HUES64 (cell line): ENCODE measurements around the gene ADPRH.
"Not testable (repeated sequence)": the region's sequence is repeated elsewhere in the genome, so short reads cannot be mapped to it uniquely, and the experiment has no call there.

Experiments used
- H3K27ac ChIP-seq: 2 replicates; pipeline ENCODE4 v1.7.0; 2013; ENCODE audit warnings: low read depth, low read length, inconsistent platforms
- H3K27me3 ChIP-seq: 2 replicates; pipeline ENCODE4 v1.6.1; 2013; ENCODE audit warnings: mild to moderate bottlenecking, low read length; ENCODE audit not compliant: insufficient read depth
- H3K36me3 ChIP-seq: 2 replicates; pipeline ENCODE4 v1.6.1; 2013; ENCODE audit warnings: mild to moderate bottlenecking, low read length; ENCODE audit not compliant: insufficient read depth
- H3K4me1 ChIP-seq: 2 replicates; pipeline ENCODE4 v1.6.1; 2013; ENCODE audit warnings: mild to moderate bottlenecking, low read length, moderate library complexity; ENCODE audit not compliant: insufficient read depth
- H3K4me3 ChIP-seq: 2 replicates; pipeline ENCODE4 v1.5.1; 2013; ENCODE audit warnings: mild to moderate bottlenecking, low read length, moderate library complexity
- H3K9ac ChIP-seq: 2 replicates; pipeline ENCODE4 v1.6.1; 2013; ENCODE audit warnings: mild to moderate bottlenecking, low read depth, low read length
- H3K9me3 ChIP-seq: 2 replicates; pipeline ENCODE4 v1.6.1; 2013; ENCODE audit warnings: low read depth, low read length; ENCODE audit not compliant: insufficient read depth
- WGBS: fragments of 150-250, 120-280 bp; methylation state at CpG from one replicate; pipeline ENCODE4 v1.1.7; 2013; ENCODE audit warnings: missing lambda C conversion rate; 5-methylcytosine and 5-hydroxymethylcytosine counted together

The ADPRH gene

GRCh38 chr3:119560160-119560559, 19.1 kb upstream of the ADPRH start:
- H3K27ac ChIP-seq = no peak overlapping the region

GRCh38 chr3:119562307-119562961, 16.9 kb upstream of the ADPRH start:
- H3K27ac ChIP-seq = no peak overlapping the region
- no peaks in the 10 kb centered on the region for H3K9me3 ChIP-seq
- H3K4me1 ChIP-seq = no peaks in the 10 kb centered on the region
- WGBS = 89% methylated on average over 6 of the region's 6 CpGs
- no peak overlapping the region for H3K4me3 ChIP-seq
- no peaks in the 10 kb centered on the region for H3K36me3 ChIP-seq
- H3K9ac ChIP-seq = no peak overlapping the region
- H3K27me3 ChIP-seq = no peaks in the 10 kb centered on the region

More at GRCh38 chr3:119560160-119560559, 19.1 kb upstream of the ADPRH start:
- H3K4me1 ChIP-seq = no peaks in the 10 kb centered on the region
- no peaks in the 10 kb centered on the region for H3K36me3 ChIP-seq
- H3K4me3 ChIP-seq = no peak overlapping the region
- H3K9ac ChIP-seq = no peak overlapping the region
- H3K27me3 ChIP-seq = no peaks in the 10 kb centered on the region
- H3K9me3 ChIP-seq = no peaks in the 10 kb centered on the region
- WGBS = 84% methylated on average over 4 of the region's 5 CpGs

- H3K27ac ChIP-seq, H3K36me3 ChIP-seq, H3K4me3 ChIP-seq, H3K9me3 ChIP-seq, H3K4me1 ChIP-seq, H3K27me3 ChIP-seq, H3K9ac ChIP-seq: not testable (repeated sequence)
- no CpG with 5 or more reads among the region's 2 CpGs for WGBS
Observed at GRCh38 chr3:119563334-119563733, 16.0 kb upstream of the ADPRH start.

- Histone ChIP-seq H3K4me3 (no peak overlapping the region), H3K27me3 (no peaks in the 10 kb centered on the region), H3K36me3 (no peaks in the 10 kb centered on the region), H3K9me3 (no peaks in the 10 kb centered on the region), H3K4me1 (no peaks in the 10 kb centered on the region), H3K27ac (no peak overlapping the region), H3K9ac (no peak overlapping the region)
- 98% methylated on average over 4 of the region's 4 CpGs for WGBS
Observed at GRCh38 chr3:119569156-119569555, 10.1 kb upstream of the ADPRH start.

GRCh38 chr3:119570229-119570628, 9.1 kb upstream of the ADPRH start:
- WGBS = 94% methylated on average over 5 of the region's 5 CpGs
- Histone ChIP-seq H3K4me1 (no peaks in the 10 kb centered on the region), H3K27me3 (no peaks in the 10 kb centered on the region), H3K27ac (no peak overlapping the region), H3K9ac (no peak overlapping the region), H3K36me3 (no peaks in the 10 kb centered on the region), H3K4me3 (no peak overlapping the region), H3K9me3 (no peaks in the 10 kb centered on the region)

- 98% methylated on average over 1 of the region's 1 CpG for WGBS
- H3K4me3 ChIP-seq = no peak overlapping the region
Observed at GRCh38 chr3:119571230-119571629, 8.1 kb upstream of the ADPRH start.

GRCh38 chr3:119571688-119572087, 7.6 kb upstream of the ADPRH start:
- Histone ChIP-seq H3K4me1 (no peaks in the 10 kb centered on the region), H3K9me3 (no peaks in the 10 kb centered on the region), H3K4me3 (no peak overlapping the region), H3K27ac (no peak overlapping the region), H3K27me3 (no peaks in the 10 kb centered on the region; the same call in 1 of the 2 replicates), H3K9ac (no peak overlapping the region), H3K36me3 (no peaks in the 10 kb centered on the region)
- WGBS = 72% methylated on average over 5 of the region's 5 CpGs

More at GRCh38 chr3:119571230-119571629, 8.1 kb upstream of the ADPRH start:
- H3K4me1 ChIP-seq = no peaks in the 10 kb centered on the region
- H3K9me3 ChIP-seq = no peaks in the 10 kb centered on the region
- H3K27me3 ChIP-seq = no peaks in the 10 kb centered on the region; the same call in 1 of the 2 replicates
- no peak overlapping the region for H3K27ac ChIP-seq
- H3K36me3 ChIP-seq = no peaks in the 10 kb centered on the region
- no peak overlapping the region for H3K9ac ChIP-seq

GRCh38 chr3:119575507-119575906, 3.8 kb upstream of the ADPRH start:
- Histone ChIP-seq H3K27ac (no peak overlapping the region), H3K27me3 (peaks cover 20% of the 10 kb centered on the region), H3K4me1 (peaks cover 3% of the 10 kb centered on the region), H3K9me3 (no peaks in the 10 kb centered on the region), H3K36me3 (no peaks in the 10 kb centered on the region), H3K4me3 (no peak overlapping the region), H3K9ac (no peak overlapping the region)

- 0 out of 2 replicates have a peak overlapping the region, but pooled peaks have one; percentile 39 for H3K27ac ChIP-seq
- 17% methylated on average over 16 of the region's 16 CpGs for WGBS
- H3K4me1 ChIP-seq = peaks cover 6% of the 10 kb centered on the region
- peak overlapping the region; percentile 78 for H3K4me3 ChIP-seq
- no peaks in the 10 kb centered on the region for H3K36me3 ChIP-seq
- no peaks in the 10 kb centered on the region for H3K9me3 ChIP-seq
- H3K27me3 ChIP-seq = peaks cover 27% of the 10 kb centered on the region
- peak overlapping the region; percentile 89 for H3K9ac ChIP-seq
Observed at GRCh38 chr3:119580067-119580760, 922 bp downstream of the ADPRH start.

- WGBS = 78% methylated on average over 6 of the region's 6 CpGs
- H3K27ac ChIP-seq = no peak overlapping the region
- H3K9me3 ChIP-seq = no peaks in the 10 kb centered on the region
- H3K27me3 ChIP-seq = peaks cover 27% of the 10 kb centered on the region
- no peak overlapping the region for H3K9ac ChIP-seq
- no peaks in the 10 kb centered on the region for H3K36me3 ChIP-seq
- H3K4me3 ChIP-seq = no peak overlapping the region
- H3K4me1 ChIP-seq = peaks cover 6% of the 10 kb centered on the region
Observed at GRCh38 chr3:119582178-119582577, 2.9 kb downstream of the ADPRH start.

GRCh38 chr3:119585208-119585607, 5.9 kb downstream of the ADPRH start:
- H3K36me3 ChIP-seq = no peaks in the 10 kb centered on the region
- 93% methylated on average over 10 of the region's 10 CpGs for WGBS
- no peak overlapping the region for H3K4me3 ChIP-seq
- H3K9ac ChIP-seq = no peak overlapping the region
- peaks cover 16% of the 10 kb centered on the region for H3K4me1 ChIP-seq
- no peaks in the 10 kb centered on the region; the same call in 1 of the 2 replicates for H3K9me3 ChIP-seq
- peaks cover 10% of the 10 kb centered on the region; the same call in 1 of the 2 replicates for H3K27me3 ChIP-seq
- no peak overlapping the region for H3K27ac ChIP-seq
